Spleen (tissue), 11 donors: Measurements from ENCODE around the gene CGB1. TPM values are rescaled to one million over a fixed set of nuclear protein-coding genes. Genes with fewer than 3 reads are reported as not detected.

Source experiments
- DNase-seq: peaks from one replicate; pipeline ENCODE4 v3.0.0-alpha.2; 2020
- H3K27ac ChIP-seq, 8 donors: fragments of 200-600 bp; sonication (generic) in 7 of 8; 1 replicate in 4 of 8; 2 replicates in 4 of 8; pipeline versions ENCODE4 v1.5.0 to v1.8.0; 2016 to 2021; ENCODE audit warnings: inconsistent platforms in 4 of 8, mild to moderate bottlenecking in 4 of 8, moderate library complexity in 1 of 8
- H3K27me3 ChIP-seq, 7 donors: fragments of 200-600 bp; sonication (generic) in 6 of 7; replicated peaks in 1 of 7; 1 replicate in 4 of 7; 2 replicates in 3 of 7; pipeline versions ENCODE4 v1.5.0 to v1.8.0; 2016 to 2021; ENCODE audit warnings: inconsistent platforms in 3 of 7, mild to moderate bottlenecking in 1 of 7
- H3K36me3 ChIP-seq, 6 donors: fragments of 200-600 bp; sonication (generic) in 5 of 6; 1 replicate in 4 of 6; 2 replicates in 2 of 6; pipeline versions ENCODE4 v1.5.0 to v1.8.0; 2016 to 2021; ENCODE audit warnings: inconsistent platforms in 2 of 6
- H3K4me1 ChIP-seq, 6 donors: fragments of 200-600 bp; sonication (generic) in 5 of 6; 1 replicate in 3 of 6; 2 replicates in 3 of 6; pipeline versions ENCODE4 v1.5.0 to v1.8.0; 2016 to 2021; ENCODE audit warnings: inconsistent platforms in 3 of 6
- H3K4me3 ChIP-seq, 8 donors: fragments of 200-600 bp; sonication (generic) in 7 of 8; 1 replicate in 4 of 8; 2 replicates in 4 of 8; pipeline versions ENCODE4 v1.5.0 to v1.8.0; 2016 to 2021; ENCODE audit warnings: inconsistent platforms in 4 of 8, mild to moderate bottlenecking in 4 of 8, moderate library complexity in 2 of 8
- H3K9me3 ChIP-seq, 8 donors: fragments of 200-600 bp; sonication (generic) in 7 of 8; 1 replicate in 4 of 8; 2 replicates in 4 of 8; pipeline versions ENCODE4 v1.5.0 to v1.8.0; 2016 to 2021; ENCODE audit warnings: inconsistent platforms in 4 of 8
- CTCF ChIP-seq, 11 experiments: fragments of 200-600 bp in 7 of 11; fragments of 450-650 bp in 4 of 11; sonication (generic) in 4 of 11; IDR thresholded peaks in 8 of 11; conservative IDR thresholded peaks in 3 of 11; 1 replicate in 7 of 11; 2 replicates in 4 of 11; pipeline versions ENCODE4 v1.4.0 to v1.8.0; 2016 to 2021; ENCODE audit warnings: antibody characterized with exemption in 11 of 11, inconsistent platforms in 4 of 11, mild to moderate bottlenecking in 1 of 11
- POLR2A ChIP-seq, 3 donors: fragments of 450-650 bp; IDR thresholded peaks; one replicate each; pipeline ENCODE4 v1.5.1; 2017; ENCODE audit warnings: antibody characterized with exemption in 3 of 3, mild to moderate bottlenecking in 1 of 3
- POLR2AphosphoS5 ChIP-seq, 3 donors: sonication (generic); formaldehyde crosslinking; IDR thresholded peaks; one replicate each; pipeline ENCODE4 v1.5.1; 2017; ENCODE audit warnings: antibody characterized with exemption in 3 of 3
- WGBS, 5 donors: extraction: QIAGEN DNeasy Blood & Tissue Kit in 3 of 5; methylation state at CpG; one replicate each; pipeline versions ENCODE4 v1.1.5 to v1.1.7; 2013 to 2018; 5-methylcytosine and 5-hydroxymethylcytosine counted together
- intact Hi-C: fragments of 100-400 bp; cut with DNase I; formaldehyde crosslinking; loops from one replicate; pipeline ENCODE4 v1.15.0; 2023; ENCODE audit warnings: low total_unique reads
- polyA plus RNA-seq, 3 donors: library from polyadenylated mRNA; stranded (reverse); fragments of 200-250 nt; gene quantifications; one replicate each; pipeline ENCODE4 v1.2.1, GENCODE V29; 2013
- total RNA-seq, 7 donors: library from RNA; depleted of rRNA in 3 of 7; stranded (reverse); fragments of >200 nt in 3 of 7; fragmentation: NEBNext Ultra II Directional in 4 of 7; extraction: Animal tissue kit (Norgen Biotek cat#: 25700) in 4 of 7; gene quantifications; one replicate each; pipeline versions ENCODE4 v1.1.0 to v1.2.1, GENCODE V29; 2016 to 2021
- donor health status: healthy with polysubstance abuse.
- donor health status: DM: no; HTN: no; CAD: no; lungs with moderate emphysema.
- donor health status: DM: no; HTN: no; CAD: no.
- donor health status: Bipolar disorder and iron deficiency.
- donor health status: healthy.
- donor health status: DM: no; HTN: no; CAD: no.
- donor health status: DM: yes; HTN: yes; CAD: no.

CGB1 gene
- total and polyA plus RNA-seq, 10 donors: 0.35 TPM; not detected in 9

- no peak for DNase-seq
- Histone ChIP-seq H3K4me1 (peaks cover 0 to 10% (median 6%) of the 10 kb centered on the region in 6 donors), H3K36me3 (no peaks in the 10 kb centered on the region), H3K27me3 (peaks cover 0 to 96% (median 57%) of the 10 kb centered on the region in 7 donors), H3K9me3 (no peaks in the 10 kb centered on the region), H3K4me3 (no peak overlapping the region), H3K27ac (no peak overlapping the region)
- 50 to 58% (median 51%) methylated on average over 6 to 10 of the region's 10 CpGs for WGBS, 5 donors
- no peak for TF ChIP-seq POLR2A (IDR thresholded peaks at IDR 0.05)
- no peak for TF ChIP-seq POLR2AphosphoS5 (IDR thresholded peaks at IDR 0.05)
- TF ChIP-seq CTCF (IDR thresholded peaks at IDR 0.05 in 8 of 11, conservative IDR thresholded peaks at IDR 0.05 in 3 of 11): no peak
- intact Hi-C loops: no loop called here
Observed at GRCh38 chr19:49064029-49064629, 27.4 kb upstream of the CGB1 start.

- 42 to 64% (median 54%) methylated on average over 9 to 25 of the region's 25 CpGs for WGBS, 5 donors
- Histone ChIP-seq H3K9me3 (no peaks in the 10 kb centered on the region), H3K36me3 (no peaks in the 10 kb centered on the region), H3K27ac (no peak overlapping the region), H3K4me3 (no peak overlapping the region), H3K27me3 (peaks cover 0 to 96% (median 62%) of the 10 kb centered on the region in 7 donors), H3K4me1 (peaks cover 14 to 31% (median 22%) of the 10 kb centered on the region in 6 donors)
- no peak for DNase-seq
- TF ChIP-seq POLR2AphosphoS5 (IDR thresholded peaks at IDR 0.05) (no peak), CTCF (IDR thresholded peaks at IDR 0.05 in 8 of 11, conservative IDR thresholded peaks at IDR 0.05 in 3 of 11) (no peak), POLR2A (IDR thresholded peaks at IDR 0.05) (no peak)
- intact Hi-C loops: no loop called here
Observed at GRCh38 chr19:49061445-49061844, 24.8 kb upstream of the CGB1 start.

- H3K27me3 ChIP-seq: peaks cover 0 to 96% (median 59%) of the 10 kb centered on the region in 7 donors
- no peak overlapping the region for H3K27ac ChIP-seq
- no peaks in the 10 kb centered on the region for H3K36me3 ChIP-seq
- TF ChIP-seq POLR2AphosphoS5 (IDR thresholded peaks at IDR 0.05) (no peak), CTCF (IDR thresholded peaks at IDR 0.05 in 8 of 11, conservative IDR thresholded peaks at IDR 0.05 in 3 of 11) (no peak), POLR2A (IDR thresholded peaks at IDR 0.05) (no peak)
- H3K4me1 ChIP-seq: peaks cover 18 to 36% (median 27%) of the 10 kb centered on the region in 6 donors
- 83 to 96% (median 89%) methylated on average over 2 of the region's 2 CpGs for WGBS, 5 donors
- intact Hi-C loops: no loop called here
- no peaks in the 10 kb centered on the region for H3K9me3 ChIP-seq
- DNase-seq: no peak
- H3K4me3 ChIP-seq: no peak overlapping the region
Observed at GRCh38 chr19:49061000-49061399, 24.3 kb upstream of the CGB1 start.

- peaks cover 0 to 90% (median 41%) of the 10 kb centered on the region in 7 donors for H3K27me3 ChIP-seq
- no peak overlapping the region for H3K27ac ChIP-seq
- H3K9me3 ChIP-seq: no peaks in the 10 kb centered on the region
- intact Hi-C loops: no loop called here
- WGBS, 5 donors: 53 to 69% (median 60%) methylated on average over 9 of the region's 9 CpGs
- H3K36me3 ChIP-seq: no peaks in the 10 kb centered on the region
- no peak overlapping the region for H3K4me3 ChIP-seq
- TF ChIP-seq POLR2A (IDR thresholded peaks at IDR 0.05) (no peak), CTCF (IDR thresholded peaks at IDR 0.05 in 8 of 11, conservative IDR thresholded peaks at IDR 0.05 in 3 of 11) (no peak), POLR2AphosphoS5 (IDR thresholded peaks at IDR 0.05) (no peak)
- DNase-seq: no peak
- peaks cover 14 to 30% (median 23%) of the 10 kb centered on the region in 6 donors for H3K4me1 ChIP-seq
Observed at GRCh38 chr19:49059053-49059452, 22.4 kb upstream of the CGB1 start.
